GM18909 (cell line): ENCODE results near the gene HOXD11.

Experiments
- ATAC-seq: cut with Tn5 transposase; IDR thresholded peaks from one replicate; pipeline ENCODE4 v1.9.1; 2021; ENCODE audit warnings: mild to moderate bottlenecking; ENCODE audit not compliant: unreplicated experiment, poor library complexity

The HOXD11 gene

GRCh38 chr2:176158855-176159662, 52.0 kb downstream of the HOXD11 start:
- no peak for ATAC-seq
